Activated CD4-positive, CD25-positive, alpha-beta regulatory T cell treated with anti-CD3 and anti-CD28 coated beads, Interleukin-2, amount 50 U/mL, for 72 hours (primary cell): ENCODE measurements around the gene ITIH5.

ENCODE experiments used
- DNase-seq: peaks from one replicate; pipeline ENCODE4 v3.0.0; 2021

Gene ITIH5

DNA sequence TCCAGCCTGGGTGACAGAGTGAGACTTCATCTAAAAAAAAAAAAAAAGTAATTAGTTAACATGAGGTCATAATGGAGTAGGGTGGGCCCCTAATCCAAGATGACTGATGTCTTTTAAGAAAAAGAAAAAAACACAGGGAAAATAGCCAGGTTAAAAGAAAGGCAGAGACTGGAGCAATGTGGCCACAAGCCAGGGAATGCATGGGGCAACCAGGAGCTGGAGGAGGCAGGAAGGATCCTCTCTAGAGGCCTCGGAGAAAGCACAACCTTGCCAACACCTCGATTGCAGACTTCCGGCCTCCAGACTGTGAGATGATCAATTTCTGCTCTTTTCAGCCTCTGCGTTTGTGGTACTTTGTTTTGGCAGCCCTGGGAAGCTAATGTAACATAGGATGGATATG lies 121.5 kb downstream of the ITIH5 start:
- DNase-seq: no peak

- DNase-seq: no peak
These were observed 122.6 kb downstream of the ITIH5 start for GRCh38 chr10:7544203-7544602.

- DNase-seq: no peak
These were observed 124.4 kb downstream of the ITIH5 start for GRCh38 chr10:7542189-7542914.

DNA sequence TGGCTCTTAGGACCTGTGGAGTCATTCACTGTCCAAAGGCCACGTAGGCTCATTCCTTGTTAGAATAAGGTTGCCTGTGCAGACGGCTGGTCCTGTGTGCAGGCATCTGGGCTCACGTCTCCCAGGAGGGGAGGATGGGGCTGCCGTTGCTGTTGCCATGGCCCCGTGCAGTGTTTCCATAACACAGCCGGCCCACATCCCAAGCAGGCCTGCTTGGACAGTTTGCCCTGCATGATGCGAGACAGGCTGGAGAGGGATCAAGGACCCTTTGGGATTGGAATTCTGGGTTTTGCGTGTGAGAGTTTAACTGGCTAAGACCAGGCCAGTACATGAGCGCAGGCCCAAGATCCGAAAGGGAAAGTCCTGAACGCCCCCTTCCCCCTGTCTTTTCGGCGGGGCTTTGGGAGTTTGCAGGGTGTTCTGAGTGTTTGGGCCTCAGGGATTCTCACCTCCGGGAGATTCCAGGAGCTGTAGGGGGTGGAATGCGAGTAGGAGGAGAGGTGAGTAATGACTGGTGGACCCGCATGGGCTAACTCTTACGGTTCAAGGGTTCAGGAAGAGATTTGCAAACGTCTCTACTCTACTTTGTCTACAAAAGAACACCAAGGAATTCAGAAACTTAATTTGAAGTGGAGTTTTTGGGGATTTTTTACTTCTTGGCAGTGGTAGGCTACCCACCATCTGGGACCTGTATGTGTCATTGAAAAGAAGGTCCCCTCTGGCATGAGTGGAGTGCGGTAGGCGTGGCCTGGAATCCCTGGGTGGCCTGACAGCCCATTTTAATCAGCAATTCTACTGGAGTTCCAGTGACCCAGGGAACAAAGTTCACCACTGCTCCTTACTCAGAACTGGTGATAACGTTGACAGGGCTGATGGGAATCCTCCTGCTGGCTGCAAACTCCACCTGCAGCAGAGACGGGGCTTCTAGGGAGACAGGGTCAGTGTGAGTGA lies 125.4 kb downstream of the ITIH5 start:
- no peak for DNase-seq

- no peak for DNase-seq
These were observed 127.7 kb downstream of the ITIH5 start for GRCh38 chr10:7538970-7539654.

GRCh38 chr10:7537126-7537525 lies 129.6 kb downstream of the ITIH5 start:
- no peak for DNase-seq

DNA sequence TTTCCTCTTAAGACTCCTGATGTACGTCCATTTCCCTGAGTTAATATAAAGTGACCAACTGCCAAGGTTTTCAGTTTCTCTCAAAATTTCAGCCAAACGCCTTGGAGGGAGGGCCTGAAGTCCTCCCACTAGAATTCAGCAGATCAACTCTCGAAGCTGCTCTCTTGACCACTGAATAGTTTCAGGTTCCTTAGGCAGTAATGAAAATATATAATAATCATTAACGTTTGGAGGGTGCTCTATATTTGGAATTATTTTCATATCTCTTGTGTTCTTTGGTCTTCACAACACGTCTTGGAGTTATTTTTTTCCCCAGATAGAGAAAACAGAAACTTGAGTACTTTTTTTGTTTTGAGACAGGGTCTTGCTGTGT lies 132.3 kb downstream of the ITIH5 start:
- no peak for DNase-seq

- DNase-seq: no peak
These were observed 132.9 kb downstream of the ITIH5 start for GRCh38 chr10:7533657-7534479.

DNA sequence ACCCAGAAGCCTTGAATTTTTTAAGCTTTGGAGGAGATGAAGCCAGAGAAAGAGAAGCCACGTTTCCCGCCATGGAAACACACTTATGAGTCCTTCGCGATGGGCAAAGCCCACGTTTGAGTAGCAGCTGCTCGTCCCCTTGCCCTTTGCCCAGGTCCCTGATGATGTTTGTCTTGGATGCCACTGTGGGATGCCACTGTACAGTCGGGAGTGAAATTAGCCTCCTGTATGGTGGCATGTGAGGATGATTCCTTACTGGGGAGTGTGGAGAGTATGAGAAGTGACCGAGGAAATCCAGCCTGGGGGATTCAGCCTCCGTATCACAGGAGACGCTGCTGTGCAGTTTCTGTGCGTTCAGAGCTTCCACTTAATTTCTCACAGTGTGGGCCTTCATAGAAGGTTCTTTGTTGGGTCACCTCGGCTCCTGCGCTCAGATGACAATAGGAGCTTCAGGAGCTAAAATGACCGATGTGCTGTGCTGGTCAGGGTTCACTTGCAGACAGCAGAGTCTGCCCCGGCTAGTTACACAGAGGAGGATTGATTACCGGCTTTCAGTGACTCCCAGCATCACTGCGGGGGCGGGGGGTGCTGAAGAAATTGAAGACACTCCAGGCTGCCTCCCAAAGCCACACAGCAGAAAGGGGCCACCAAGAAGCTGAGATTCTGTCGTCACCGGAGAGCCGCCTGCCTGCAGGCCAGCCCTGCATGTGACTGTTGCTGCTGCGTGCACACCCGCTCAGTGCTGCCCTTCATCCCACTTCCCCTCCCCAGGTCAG lies 133.9 kb downstream of the ITIH5 start:
- no peak for DNase-seq

GRCh38 chr10:7529638-7530037 lies 137.1 kb downstream of the ITIH5 start:
- DNase-seq: no peak

DNA sequence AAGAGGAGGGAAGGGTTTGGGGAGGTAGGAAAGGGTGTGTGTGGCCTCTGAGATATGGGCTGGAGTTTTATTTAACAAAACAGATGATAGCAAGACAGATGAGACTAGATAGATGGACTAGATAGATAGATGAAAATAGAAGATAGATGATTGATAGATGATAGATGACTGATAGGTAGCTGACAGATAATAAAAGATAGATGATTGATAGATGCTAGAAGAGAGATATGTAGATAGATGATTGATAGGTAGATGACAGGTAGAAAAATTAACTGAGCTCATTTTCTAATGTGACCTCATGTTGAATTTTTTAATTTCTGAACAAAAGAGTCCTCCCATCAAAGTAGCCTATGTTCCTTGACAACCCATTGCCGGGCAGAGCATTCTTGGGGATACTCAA lies 139.3 kb downstream of the ITIH5 start:
- no peak for DNase-seq

DNA sequence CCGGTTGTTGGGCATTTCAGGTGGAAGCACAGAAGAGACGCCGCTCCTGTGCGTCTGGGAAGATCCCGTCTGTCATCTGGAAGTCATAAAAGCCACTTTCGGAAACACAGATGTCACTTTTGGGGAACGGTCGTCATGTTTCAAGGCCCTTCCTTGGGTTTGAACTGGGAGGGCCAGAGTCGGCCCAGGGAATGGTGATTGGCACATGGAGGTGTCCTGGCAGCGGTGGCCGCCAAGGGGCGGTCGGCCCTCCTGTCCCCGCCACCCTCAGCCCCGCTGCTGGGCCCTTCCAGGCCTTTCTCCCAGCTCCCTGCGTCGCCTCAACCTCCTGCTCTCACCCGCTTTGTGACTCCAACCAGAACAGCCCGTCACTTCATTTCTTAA lies 140.8 kb downstream of the ITIH5 start:
- DNase-seq: no peak

DNA sequence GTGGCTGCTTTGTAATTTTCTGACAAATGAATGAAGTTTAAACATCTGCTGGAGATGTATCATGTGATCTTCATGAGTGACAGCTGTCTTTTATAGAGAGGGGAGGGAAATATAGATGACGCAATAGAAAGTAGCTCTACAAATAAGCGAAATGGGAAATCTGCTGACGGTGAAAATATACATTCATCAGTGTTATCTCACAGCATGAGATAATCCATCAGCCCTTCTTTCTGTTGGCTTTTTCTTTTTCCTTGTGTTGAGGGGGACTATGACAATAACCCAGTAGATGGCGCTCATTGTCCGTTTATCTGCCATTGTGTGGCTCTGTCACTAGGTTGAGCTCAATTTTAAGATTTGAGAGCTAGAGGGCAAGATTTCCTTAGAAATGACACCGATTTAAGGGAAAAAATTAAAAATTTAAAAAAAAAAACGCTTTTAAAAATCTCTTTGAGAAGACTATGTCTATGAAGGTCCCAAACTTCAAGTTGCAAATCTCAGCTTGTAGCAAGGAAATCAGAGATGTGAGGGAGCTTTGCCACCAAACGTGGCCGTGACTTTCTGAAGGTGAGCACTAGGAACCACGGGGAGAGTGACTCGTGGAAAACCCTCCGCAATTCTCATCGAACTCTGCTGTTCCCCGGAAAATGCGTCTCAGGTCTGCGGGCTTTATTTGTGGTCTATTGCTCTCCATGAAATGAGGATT lies 141.3 kb downstream of the ITIH5 start:
- no peak for DNase-seq

DNA sequence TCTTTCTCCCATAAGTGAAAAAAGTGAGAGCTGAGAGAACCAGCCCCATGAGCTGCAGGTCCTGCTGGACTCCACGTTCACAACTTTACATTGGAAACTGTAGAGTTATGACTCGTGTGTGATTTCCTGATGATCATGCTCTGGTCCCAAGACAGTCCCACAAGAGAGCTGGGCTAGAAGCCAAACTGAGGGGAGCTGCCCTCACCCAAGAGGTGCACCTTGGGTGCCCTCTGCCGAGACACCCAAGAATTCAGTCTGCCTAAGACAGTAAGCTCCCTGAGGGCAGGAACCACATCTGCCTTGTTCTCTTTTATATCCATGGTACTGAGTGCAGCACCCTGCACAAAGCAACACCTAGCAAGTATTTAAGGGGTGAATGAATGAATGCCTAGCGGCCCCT lies 143.1 kb downstream of the ITIH5 start:
- DNase-seq: no peak

DNA sequence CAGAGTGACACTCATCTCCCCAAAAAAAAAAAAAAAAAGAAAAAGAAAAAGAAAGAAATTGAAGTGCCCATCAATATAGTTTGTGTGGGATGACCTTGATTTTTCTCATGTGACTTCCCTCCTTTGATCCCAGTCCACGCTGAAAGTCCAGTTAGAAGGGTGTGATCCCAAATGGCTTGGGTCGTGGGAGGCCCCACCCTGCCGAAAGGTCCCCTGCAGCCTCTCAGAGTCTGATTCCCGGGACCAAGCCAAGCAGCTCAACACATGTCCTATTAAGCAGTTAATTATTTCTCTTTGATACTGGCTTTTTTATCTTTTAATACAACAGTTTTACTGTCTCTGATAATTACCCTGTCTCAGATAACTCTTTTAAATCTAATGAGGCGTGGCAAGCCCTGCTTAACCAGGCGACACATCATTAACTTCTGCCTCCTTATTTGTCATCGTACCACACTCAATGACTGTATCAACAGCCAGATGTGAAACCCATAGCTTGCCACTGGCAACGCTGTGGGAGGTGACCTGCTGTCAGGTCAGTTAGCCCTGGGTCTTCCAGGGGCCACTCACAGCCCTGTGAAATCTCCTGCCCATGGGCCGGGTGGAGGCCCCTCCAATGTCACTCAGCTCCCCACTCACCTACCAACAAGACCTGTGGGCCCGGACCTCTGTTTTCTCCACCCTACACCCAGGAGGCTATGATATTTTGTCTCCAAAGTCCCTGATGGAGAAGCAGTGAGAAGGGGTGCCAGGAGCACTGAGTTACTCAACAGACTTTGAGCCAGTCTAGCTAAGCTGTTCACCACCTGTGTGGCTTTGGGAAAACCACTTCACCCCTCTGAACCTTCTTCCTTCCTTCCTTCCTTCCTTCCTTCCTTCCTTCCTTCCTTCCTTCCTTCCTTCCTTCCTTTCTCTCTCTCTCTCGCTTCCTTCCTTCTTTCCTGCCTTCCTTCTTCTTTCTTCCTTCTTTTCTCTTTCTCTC lies 146.0 kb downstream of the ITIH5 start:
- DNase-seq: no peak

GRCh38 chr10:7519351-7519750 lies 147.4 kb downstream of the ITIH5 start:
- DNase-seq: no peak

DNA sequence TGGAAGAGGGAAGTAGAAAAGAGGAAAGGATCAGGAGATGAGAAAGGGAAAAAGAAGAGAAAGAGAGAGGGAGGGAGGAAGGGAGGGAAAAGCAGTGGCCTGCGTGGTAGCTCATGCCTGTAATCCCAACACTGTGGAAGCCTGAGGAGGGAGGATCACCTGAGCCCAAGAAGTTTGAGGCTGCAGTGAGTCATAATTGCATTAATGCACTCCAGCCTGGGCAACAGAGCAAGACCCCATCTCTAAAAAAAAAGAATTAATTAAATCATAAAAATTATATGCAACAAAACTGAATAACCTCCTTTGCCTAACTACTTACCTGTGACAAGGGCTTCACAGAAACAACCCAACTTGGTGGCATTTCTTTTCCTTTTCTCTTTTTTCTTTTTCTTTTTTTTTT lies 148.1 kb downstream of the ITIH5 start:
- no peak for DNase-seq

DNA sequence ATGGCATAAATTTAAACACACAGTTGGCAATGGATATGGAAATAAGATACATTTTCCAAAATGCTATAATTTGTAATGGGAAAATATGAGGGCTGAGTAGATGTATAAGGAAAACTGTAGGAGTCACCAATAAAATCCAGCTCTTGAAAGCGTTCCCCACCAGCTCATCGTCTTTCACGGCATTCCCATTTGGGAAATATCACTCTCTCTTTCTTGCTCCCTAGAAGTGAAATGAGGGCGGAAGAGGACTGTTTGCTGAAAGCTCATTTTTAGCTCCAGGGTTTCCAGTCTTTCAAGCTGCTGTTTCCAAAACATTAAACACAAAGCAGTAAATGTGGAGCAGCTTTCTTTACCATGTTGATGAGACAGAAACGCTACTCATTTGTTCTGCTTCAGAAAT lies 151.3 kb downstream of the ITIH5 start:
- DNase-seq: no peak

DNA sequence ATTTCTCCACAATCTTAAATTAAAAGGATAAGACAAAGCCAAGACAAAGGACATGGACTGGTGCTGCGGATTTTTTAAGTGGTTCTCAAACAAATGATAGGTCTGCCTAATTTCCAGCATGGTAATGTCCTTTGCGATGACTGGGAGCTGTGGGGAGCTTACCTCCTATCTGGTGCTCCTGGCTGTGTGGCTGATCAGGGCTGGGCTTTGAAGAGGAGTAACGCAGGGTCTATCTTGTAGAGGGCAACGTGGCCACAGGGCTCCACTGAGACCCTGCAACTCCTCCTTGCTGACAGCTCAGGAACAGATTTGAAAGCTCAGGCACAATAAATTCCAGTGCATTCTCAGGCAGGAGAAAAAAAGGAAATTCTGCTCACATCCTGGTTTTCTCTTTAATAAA lies 152.8 kb downstream of the ITIH5 start:
- no peak for DNase-seq

GRCh38 chr10:7513455-7513854 lies 153.3 kb downstream of the ITIH5 start:
- no peak for DNase-seq
